Prostate gland (tissue), 2 donors: ENCODE data around the gene RPL19. TPM values are rescaled to one million over a fixed set of nuclear protein-coding genes. Genes with fewer than 3 reads are reported as not detected.

Experiments
- DNase-seq: peaks from one replicate; pipeline ENCODE4 v3.0.0-alpha.2; 2019; ENCODE audit warnings: low spot score
- H3K27ac ChIP-seq, 2 donors: fragments of 200-600 bp; sonication (generic); 2 replicates each; pipeline ENCODE4 v1.5.1; 2017 to 2019
- H3K27me3 ChIP-seq: fragments of 200-600 bp; sonication (generic); replicated peaks from 2 replicates; pipeline ENCODE4 v1.5.1; 2019; ENCODE audit not compliant: insufficient read depth
- H3K36me3 ChIP-seq, 2 donors: fragments of 200-600 bp; sonication (generic); 1 replicate in 1 of 2; 2 replicates in 1 of 2; pipeline versions ENCODE4 v1.5.1 to v1.8.1; 2017 to 2019
- H3K4me1 ChIP-seq: fragments of 200-600 bp; sonication (generic); replicated peaks from 2 replicates; pipeline ENCODE4 v1.5.1; 2019
- H3K4me3 ChIP-seq, 2 donors: fragments of 200-600 bp; sonication (generic); 2 replicates each; pipeline ENCODE4 v1.5.1; 2017 to 2019
- H3K9me3 ChIP-seq: fragments of 200-600 bp; sonication (generic); 2 replicates; pipeline ENCODE4 v1.5.1; 2017
- POLR2A ChIP-seq: fragments of 450-650 bp; IDR thresholded peaks from one replicate; pipeline ENCODE4 v1.6.1; 2016; ENCODE audit warnings: antibody characterized with exemption, mild to moderate bottlenecking
- POLR2AphosphoS5 ChIP-seq: sonication (generic); formaldehyde crosslinking; IDR thresholded peaks from one replicate; pipeline ENCODE4 v1.6.1; 2017; ENCODE audit warnings: antibody characterized with exemption
- WGBS: methylation state at CpG from one replicate; pipeline ENCODE4 v1.1.5; 2018; 5-methylcytosine and 5-hydroxymethylcytosine counted together
- intact Hi-C: fragments of 100-400 bp; cut with DNase I; formaldehyde crosslinking; loops from one replicate; pipeline ENCODE4 v1.14.2; 2022
- total RNA-seq, 2 donors: library from RNA; depleted of rRNA; stranded (reverse); fragments of >200 nt; gene quantifications; one replicate each; pipeline ENCODE4 v1.1.0, GENCODE V29; 2016
- TF ChIP-seq, protein P1 (sequence below), 4 experiments: fragments of 200-600 bp in 2 of 4; fragments of 450-650 bp in 2 of 4; sonication (generic) in 2 of 4; IDR thresholded peaks; 1 replicate in 3 of 4; 2 replicates in 1 of 4; pipeline ENCODE4 v1.5.1; 2016 to 2019; ENCODE audit warnings: antibody characterized with exemption in 4 of 4, mild to moderate bottlenecking in 2 of 4, moderate library complexity in 2 of 4

Gene RPL19
- total RNA-seq, result 1,000 to 10,000 TPM; 2,194 to 3,634 TPM

DNA sequence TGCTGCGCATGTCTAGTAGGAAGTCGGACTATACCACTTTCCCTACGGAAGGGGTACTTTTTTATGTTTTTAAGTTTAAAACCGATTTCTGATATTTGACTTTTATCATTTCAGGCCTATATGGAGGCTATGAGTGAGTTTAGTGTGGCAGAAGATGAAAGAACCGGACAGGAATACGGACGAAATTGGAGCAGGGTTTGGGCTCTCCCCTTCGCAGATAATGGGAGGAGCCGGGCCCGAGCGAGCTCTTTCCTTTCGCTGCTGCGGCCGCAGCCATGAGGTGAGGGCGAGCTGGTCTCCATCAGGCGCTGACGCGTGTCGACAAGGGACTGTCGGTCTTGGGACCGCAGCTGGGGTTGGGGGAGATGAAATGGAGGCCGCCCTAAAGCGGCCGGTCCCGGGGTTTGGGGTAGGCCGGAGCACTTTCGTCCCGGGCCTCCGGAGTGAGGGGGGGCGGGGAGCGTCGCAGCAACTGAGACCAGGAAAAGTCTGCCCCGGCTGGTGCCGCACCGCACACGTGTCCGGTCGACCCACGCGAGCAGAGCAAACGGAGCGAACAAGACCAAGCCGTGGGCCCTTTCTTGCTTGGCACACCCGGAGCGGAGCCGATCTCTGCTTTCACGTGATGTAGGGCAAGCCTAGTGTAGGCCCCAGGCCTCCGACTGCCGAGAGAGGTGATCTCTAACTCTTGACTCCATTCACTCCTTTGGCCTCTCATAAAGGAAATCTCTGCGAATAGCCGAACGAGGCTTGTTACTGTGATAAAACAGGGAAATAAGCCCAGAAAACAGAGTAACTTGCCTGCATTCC, at the start of gene RPL19:
RPL19 (plus strand) TSS at position 214 of the 810 bp plus-strand sequence; CDS start at position 276, 62 bp downstream.
- intact Hi-C loops, result no loop called here
- DNase-seq, result peak; percentile 62
- H3K4me3 ChIP-seq, result peak within 1 kb of the TSS; percentile 77 to 88
- no peaks in the 10 kb centered on the region for H3K9me3 ChIP-seq
- peaks cover 11 to 22% of the 10 kb centered on the region in 2 donors for H3K36me3 ChIP-seq
- peaks cover 6% of the 10 kb centered on the region for H3K4me1 ChIP-seq
- peak within 1 kb of the TSS; percentile 95 to 96 for H3K27ac ChIP-seq
- 0% methylated on average over 43 of the region's 52 CpGs for WGBS
- TF ChIP-seq, protein P1, sequence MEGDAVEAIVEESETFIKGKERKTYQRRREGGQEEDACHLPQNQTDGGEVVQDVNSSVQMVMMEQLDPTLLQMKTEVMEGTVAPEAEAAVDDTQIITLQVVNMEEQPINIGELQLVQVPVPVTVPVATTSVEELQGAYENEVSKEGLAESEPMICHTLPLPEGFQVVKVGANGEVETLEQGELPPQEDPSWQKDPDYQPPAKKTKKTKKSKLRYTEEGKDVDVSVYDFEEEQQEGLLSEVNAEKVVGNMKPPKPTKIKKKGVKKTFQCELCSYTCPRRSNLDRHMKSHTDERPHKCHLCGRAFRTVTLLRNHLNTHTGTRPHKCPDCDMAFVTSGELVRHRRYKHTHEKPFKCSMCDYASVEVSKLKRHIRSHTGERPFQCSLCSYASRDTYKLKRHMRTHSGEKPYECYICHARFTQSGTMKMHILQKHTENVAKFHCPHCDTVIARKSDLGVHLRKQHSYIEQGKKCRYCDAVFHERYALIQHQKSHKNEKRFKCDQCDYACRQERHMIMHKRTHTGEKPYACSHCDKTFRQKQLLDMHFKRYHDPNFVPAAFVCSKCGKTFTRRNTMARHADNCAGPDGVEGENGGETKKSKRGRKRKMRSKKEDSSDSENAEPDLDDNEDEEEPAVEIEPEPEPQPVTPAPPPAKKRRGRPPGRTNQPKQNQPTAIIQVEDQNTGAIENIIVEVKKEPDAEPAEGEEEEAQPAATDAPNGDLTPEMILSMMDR (IDR thresholded peaks at IDR 0.05), result no peak
- TF ChIP-seq POLR2AphosphoS5 (peak; percentile 70), POLR2A (no peak)
- H3K27me3 ChIP-seq, result no peaks in the 10 kb centered on the region

DNA sequence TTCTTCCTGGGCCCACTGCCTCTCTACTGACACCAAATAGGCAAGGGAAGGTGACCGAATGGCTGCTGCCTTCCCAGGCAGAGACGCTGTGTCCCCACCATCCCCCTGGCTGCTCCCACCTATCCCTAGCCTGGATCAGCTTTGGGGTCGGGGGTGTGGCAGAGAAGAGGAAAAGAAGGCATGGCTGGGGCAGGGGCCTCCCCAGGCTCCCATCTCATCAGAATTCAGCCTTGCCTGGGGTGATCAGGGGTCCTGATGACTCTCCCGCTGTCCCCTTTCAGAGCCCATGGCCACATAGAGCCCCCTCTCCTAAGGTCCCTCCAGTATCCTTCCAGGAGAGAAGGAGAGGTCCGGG, 49.3 kb upstream of the RPL19 start:
- no peaks in the 10 kb centered on the region for H3K27me3 ChIP-seq
- TF ChIP-seq POLR2AphosphoS5, result no peak
- TF ChIP-seq, protein P1 (IDR thresholded peaks at IDR 0.05), result no peak
- no peak for TF ChIP-seq POLR2A
- H3K27ac ChIP-seq, result peak overlapping the region in 1 of 2 donors; percentile 93
- 37% methylated on average over 5 of the region's 5 CpGs for WGBS
- peak overlapping the region in 1 of 2 donors; percentile 62 for H3K4me3 ChIP-seq
- H3K9me3 ChIP-seq, result no peaks in the 10 kb centered on the region
- intact Hi-C loops, result loop anchor here (5.0 to 10.0 kb wide), 4 partner anchors 83 to 406 kb away; partner anchors contain the start of gene PCGF2
- no peak for DNase-seq
- no peaks in the 10 kb centered on the region for H3K4me1 ChIP-seq
- no peaks in the 10 kb centered on the region for H3K36me3 ChIP-seq

DNA sequence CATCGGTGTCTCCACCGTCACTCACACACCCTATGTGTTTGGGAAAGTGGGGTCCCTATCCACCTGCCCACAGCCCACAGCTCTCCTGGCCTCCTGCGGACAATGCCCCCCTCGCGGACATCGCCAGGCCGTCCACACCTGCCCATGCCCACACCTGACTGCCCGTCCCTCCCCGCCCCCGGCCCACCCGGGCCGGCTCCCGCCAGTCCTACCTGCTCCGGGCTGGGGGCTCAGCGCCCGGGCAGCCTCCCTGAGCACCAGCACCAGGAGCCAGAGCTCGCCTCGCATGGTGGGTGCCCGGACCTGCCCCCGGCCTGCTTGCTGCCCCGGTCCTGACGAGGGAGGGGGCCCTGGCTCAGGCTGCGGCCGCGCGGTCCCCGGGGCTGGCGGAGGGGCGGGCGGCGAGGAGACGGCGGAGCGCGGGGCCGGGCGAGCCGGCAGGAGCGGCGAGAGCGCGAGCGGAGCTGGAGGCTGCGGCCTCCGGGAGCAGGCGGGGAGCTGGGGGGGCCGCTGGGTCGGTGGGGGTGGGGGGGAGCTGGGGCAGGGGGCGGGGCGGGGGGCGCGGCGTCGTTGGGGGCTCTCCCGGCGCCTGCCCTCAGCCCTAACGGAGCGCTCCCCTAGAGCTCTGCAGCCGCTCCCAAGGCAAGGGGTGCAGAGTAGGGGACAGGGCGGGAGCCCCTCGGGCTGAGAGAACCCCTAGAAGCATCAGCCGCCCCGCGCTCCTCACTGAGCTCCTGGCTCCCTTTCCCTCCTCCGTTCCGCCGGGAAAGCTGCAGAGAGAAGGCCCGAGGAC, 48.7 kb upstream of the RPL19 start, which contains the start of gene PLXDC1:
PLXDC1 (minus strand) TSS at position 488 of the 793 bp plus-strand sequence; CDS start at position 288, 200 bp downstream.
- WGBS, result 2% methylated on average over 42 of the region's 68 CpGs
- no peaks in the 10 kb centered on the region for H3K9me3 ChIP-seq
- H3K4me1 ChIP-seq, result no peaks in the 10 kb centered on the region
- H3K27ac ChIP-seq, result peak within 1 kb of the TSS; percentile 90 to 93
- H3K27me3 ChIP-seq, result no peaks in the 10 kb centered on the region
- no peak for DNase-seq
- intact Hi-C loops, result loop anchor here (5.0 to 10.0 kb wide), 4 partner anchors 84 to 407 kb away; partner anchors contain the start of gene PCGF2
- peak within 1 kb of the TSS; percentile 50 to 62 for H3K4me3 ChIP-seq
- H3K36me3 ChIP-seq, result no peaks in the 10 kb centered on the region
- TF ChIP-seq POLR2A (no peak), POLR2AphosphoS5 (no peak)
- TF ChIP-seq, protein P1 (IDR thresholded peaks at IDR 0.05), result no peak

DNA sequence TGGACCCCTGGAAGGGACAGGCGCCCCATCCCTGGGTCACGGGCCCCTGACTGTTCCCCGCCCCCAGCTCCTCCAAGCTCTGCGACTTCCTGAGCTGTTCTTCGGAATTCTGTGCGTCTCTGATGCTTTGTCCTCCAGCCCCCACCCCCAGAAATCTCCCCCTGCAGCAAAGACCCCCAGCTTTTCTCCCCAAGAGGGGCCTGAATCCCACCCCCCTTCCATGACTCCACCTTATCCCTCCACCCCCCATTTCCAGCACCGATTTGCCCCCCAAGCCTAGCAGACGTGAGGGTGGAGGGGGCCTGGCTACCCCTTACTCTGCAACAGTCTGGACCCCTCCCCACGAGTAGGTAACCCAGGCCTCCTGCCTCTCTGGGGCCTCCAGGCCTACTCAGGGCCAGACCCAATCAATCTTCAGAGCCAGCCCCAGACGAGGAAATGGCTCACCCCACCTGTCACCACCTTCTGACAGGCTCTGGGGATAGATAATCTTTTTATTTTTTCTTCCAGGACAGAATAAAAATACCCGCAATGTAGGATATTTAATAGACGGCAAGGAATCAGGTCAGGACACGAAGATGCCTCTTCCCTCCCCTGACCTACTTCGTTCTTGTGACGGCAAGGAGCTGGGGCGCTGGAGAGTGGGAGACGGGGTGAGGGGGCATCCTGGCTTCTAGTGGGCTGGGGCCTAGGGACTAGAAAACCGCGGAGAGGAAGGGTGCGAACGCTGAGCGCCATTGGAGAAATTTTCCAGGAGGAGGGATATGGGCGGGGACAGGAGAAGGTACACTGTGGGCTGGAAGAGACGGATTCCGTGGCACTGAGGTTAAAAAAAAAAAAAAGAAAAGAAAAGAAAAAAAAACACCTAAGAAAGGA, 47.9 kb upstream of the RPL19 start:
- no peaks in the 10 kb centered on the region for H3K36me3 ChIP-seq
- H3K27ac ChIP-seq, result peak overlapping the region; percentile 90 to 93
- H3K4me3 ChIP-seq, result peak overlapping the region; percentile 50 to 62
- no peaks in the 10 kb centered on the region for H3K27me3 ChIP-seq
- TF ChIP-seq, protein P1 (IDR thresholded peaks at IDR 0.05), result no peak
- TF ChIP-seq POLR2A (no peak), POLR2AphosphoS5 (no peak)
- H3K9me3 ChIP-seq, result no peaks in the 10 kb centered on the region
- intact Hi-C loops, result loop anchor here (5.0 to 10.0 kb wide), 4 partner anchors 85 to 407 kb away; partner anchors contain the start of gene PCGF2
- H3K4me1 ChIP-seq, result no peaks in the 10 kb centered on the region
- DNase-seq, result no peak
- 7% methylated on average over 25 of the region's 25 CpGs for WGBS
